ENCODE data around the gene PAQR8.

Gene PAQR8

GRCh38 chr6:52419809-52420667 is 58.1 kb downstream of the PAQR8 start, which contains the start of gene EFHC1:
EFHC1 (plus strand) TSS chr6:52420342; CDS start chr6:52420411, 69 bp downstream.
- peak; percentile 79 for DNase-seq (ENCODE audit: low read depth, low spot score)
- no peak for TF ChIP-seq CTCF (IDR thresholded peaks at IDR 0.05; ENCODE audit: insufficient read depth, low read length, missing control alignments)
- peak within 1 kb of the TSS; percentile 74 for H3K4me3 ChIP-seq (ENCODE audit: low read depth, low read length)
- ChIA-PET CTCF (interaction anchor here (1.0 to 7.7 kb wide), 13 partner anchors 18 to 246 kb away, joined by 3 to 109 read pairs (median 7); partner anchors contain the start of gene TRAM2), POLR2A (interaction anchor here (1.0 to 2.1 kb wide), 6 partner anchors 119 to 245 kb away, joined by 3 to 6 read pairs (median 4); partner anchors contain the start of gene TRAM2)

- ChIA-PET POLR2A (interaction anchor here (1.1 to 2.1 kb wide), 4 partner anchors 118 to 245 kb away, joined by 3 to 6 read pairs (median 4); partner anchors contain the start of gene TRAM2), CTCF (interaction anchor here (1.1 to 7.7 kb wide), 7 partner anchors 12 to 241 kb away, joined by 3 to 109 read pairs (median 18); no protein-coding TSS in a partner anchor)
- no peak for DNase-seq (ENCODE audit: low read depth, low spot score)
- TF ChIP-seq CTCF (IDR thresholded peaks at IDR 0.05; ENCODE audit: insufficient read depth, low read length, missing control alignments) = no peak
- peak overlapping the region; percentile 74 for H3K4me3 ChIP-seq (ENCODE audit: low read depth, low read length)
These were observed 58.9 kb downstream of the PAQR8 start for GRCh38 chr6:52420668-52421358.

- TF ChIP-seq CTCF (IDR thresholded peaks at IDR 0.05; ENCODE audit: insufficient read depth, low read length, missing control alignments) = no peak
- no peak overlapping the region for H3K4me3 ChIP-seq (ENCODE audit: low read depth, low read length)
- DNase-seq (ENCODE audit: low read depth, low spot score) = no peak
- POLR2A ChIA-PET = no interaction called here
- CTCF ChIA-PET = interaction anchor here (1.1 to 7.6 kb wide), 5 partner anchors 11 to 240 kb away, joined by 3 to 109 read pairs (median 18); no protein-coding TSS in a partner anchor
These were observed 60.2 kb downstream of the PAQR8 start for GRCh38 chr6:52422156-52422555.

- DNase-seq (ENCODE audit: low read depth, low spot score) = no peak
- POLR2A ChIA-PET = interaction anchor here (0.7 to 1.4 kb wide), 6 partner anchors 74 to 144 kb away, joined by 3 to 5 read pairs (median 3); no protein-coding TSS in a partner anchor
- CTCF ChIA-PET = interaction anchor here (0.7 to 2.2 kb wide), 5 partner anchors 153 to 238 kb away, joined by 4 to 10 read pairs (median 5); partner anchors contain the start of gene TRAM2
- H3K4me3 ChIP-seq (ENCODE audit: low read depth, low read length) = no peak overlapping the region
- TF ChIP-seq CTCF (IDR thresholded peaks at IDR 0.05; ENCODE audit: insufficient read depth, low read length, missing control alignments) = no peak
These were observed 61.5 kb downstream of the PAQR8 start for GRCh38 chr6:52423448-52423847.

- ChIA-PET POLR2A (interaction anchor here (0.7 to 1.4 kb wide), 7 partner anchors 73 to 153 kb away, joined by 3 to 5 read pairs (median 3); partner anchors contain the start of gene TRAM2), CTCF (interaction anchor here (0.7 to 2.2 kb wide), 5 partner anchors 152 to 238 kb away, joined by 4 to 10 read pairs (median 5); partner anchors contain the start of gene TRAM2)
- peak; percentile 47 for DNase-seq (ENCODE audit: low read depth, low spot score)
- H3K4me3 ChIP-seq (ENCODE audit: low read depth, low read length) = no peak overlapping the region
- TF ChIP-seq CTCF (IDR thresholded peaks at IDR 0.05; ENCODE audit: insufficient read depth, low read length, missing control alignments) = no peak
These were observed 62.0 kb downstream of the PAQR8 start for GRCh38 chr6:52423971-52424381.

Measured in AG04449 (cell line).